GM21786 (cell line): Measurements from ENCODE around the gene TRAF7.
"Not testable (repeated sequence)": the region's sequence is repeated elsewhere in the genome, so short reads cannot be mapped to it uniquely, and the experiment has no call there.

Experiments
- ATAC-seq: cut with Tn5 transposase; IDR thresholded peaks from one replicate; pipeline ENCODE4 v1.9.1; 2021; ENCODE audit not compliant: unreplicated experiment

TRAF7 gene

DNA sequence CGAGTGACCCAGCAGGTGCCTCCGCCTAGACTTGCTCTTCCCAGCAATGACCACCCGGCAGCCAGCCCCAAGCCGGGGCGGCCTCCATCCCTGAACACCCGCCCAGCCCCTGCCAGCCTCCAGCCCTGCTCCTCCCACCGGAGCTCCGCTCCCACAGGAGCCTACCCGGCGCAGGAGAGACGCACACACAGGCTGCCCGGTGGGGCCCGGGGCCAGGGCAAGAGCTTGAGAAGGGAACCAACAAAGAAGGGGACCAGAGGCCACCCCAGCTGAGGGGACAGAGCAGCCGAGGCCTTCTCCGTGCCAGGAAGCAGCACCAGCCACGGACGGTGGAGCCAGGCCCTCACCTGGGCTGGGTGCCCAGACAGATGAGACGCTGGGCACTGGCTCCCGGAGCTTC, 33.7 kb upstream of the TRAF7 start:
- ATAC-seq = no peak

DNA sequence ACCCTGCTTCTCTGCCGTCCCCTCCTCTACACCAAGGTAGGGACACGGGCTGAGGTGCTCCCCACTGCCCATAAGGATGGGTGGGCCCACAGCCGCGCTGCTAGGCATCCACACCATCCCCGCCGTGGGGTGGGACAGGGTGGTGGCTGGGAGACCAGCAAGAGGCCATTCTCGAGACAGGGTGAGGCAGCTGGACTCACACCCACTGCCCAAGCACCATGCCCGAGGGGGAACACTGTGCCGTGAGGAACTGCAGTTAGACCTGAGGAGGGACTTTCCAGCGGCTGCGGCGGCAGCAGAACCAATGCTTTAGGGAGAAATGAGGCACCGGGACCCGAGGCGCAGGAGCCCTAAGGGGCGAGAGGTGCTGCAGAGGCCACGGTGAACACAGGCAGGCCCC, 33.2 kb upstream of the TRAF7 start:
- ATAC-seq = no peak

DNA sequence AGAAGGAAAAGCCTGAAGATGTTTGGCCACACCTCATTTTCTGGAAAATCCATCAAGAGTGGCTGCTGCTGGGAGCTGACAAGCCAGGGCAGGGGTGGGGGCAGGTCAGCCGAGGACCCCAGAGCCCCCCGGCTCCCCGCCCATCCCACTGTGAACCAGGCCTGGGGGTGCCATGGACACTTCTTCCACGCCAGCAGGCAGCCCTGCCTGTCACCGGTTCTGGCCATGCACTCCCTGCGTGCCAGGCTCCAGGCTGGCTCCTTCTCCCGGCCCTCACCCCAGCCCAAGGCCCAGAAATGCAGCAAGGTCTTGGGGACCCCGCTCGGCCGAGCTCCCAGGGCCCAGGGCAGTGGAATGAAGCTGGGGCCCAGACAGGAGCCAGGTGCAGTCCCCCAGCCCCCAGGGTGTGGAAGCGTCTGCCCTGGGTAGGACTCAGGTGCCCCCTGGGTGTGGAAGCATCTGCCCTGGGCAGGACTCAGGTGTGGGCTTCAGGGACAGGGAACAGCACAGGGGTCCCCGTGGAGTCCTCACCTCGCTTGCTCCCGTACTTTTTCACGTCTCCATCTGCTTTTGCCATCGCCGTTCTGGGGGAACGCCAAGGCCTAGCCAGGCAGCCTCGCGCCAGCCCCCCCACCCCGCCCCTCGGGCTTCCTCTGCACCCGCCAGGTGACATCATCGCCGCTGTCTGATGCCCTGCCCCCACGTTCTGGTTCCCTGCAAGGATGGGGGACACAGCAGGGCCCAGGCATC, 32.5 kb upstream of the TRAF7 start:
- ATAC-seq = not testable (repeated sequence)

DNA sequence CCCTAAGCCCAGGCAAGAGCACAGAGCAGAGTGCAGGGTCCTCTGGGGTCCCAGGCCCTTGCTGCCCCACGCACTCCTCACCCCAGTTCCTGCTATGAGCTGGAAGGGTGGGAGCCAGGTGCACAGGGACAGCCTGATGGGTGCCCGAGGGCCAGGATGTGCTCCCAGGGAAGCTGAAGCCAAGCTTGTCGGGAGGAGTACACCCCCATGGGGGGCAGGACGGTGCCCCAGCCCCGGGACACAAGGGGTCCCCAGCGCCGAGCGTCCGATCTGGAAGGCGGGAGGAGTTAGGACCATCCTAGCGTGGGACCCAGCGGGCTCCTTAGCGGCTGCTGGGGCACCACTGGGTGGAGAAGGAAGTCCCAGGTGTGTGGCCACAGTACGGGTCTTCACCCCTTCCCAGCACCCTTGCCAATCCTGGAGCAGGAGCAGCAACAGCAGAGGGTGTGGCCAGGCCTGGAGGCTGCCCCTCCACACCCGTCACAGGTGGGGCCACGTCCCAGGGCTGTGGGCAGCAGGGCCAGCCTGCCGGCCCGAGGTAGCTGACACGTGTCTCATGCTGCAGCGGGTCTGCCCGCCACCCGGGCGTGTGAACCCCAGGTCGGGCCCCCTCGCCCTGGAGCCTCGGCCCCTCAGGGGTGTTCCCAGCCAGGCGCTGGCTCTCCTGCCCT, 31.7 kb upstream of the TRAF7 start:
- not testable (repeated sequence) for ATAC-seq

DNA sequence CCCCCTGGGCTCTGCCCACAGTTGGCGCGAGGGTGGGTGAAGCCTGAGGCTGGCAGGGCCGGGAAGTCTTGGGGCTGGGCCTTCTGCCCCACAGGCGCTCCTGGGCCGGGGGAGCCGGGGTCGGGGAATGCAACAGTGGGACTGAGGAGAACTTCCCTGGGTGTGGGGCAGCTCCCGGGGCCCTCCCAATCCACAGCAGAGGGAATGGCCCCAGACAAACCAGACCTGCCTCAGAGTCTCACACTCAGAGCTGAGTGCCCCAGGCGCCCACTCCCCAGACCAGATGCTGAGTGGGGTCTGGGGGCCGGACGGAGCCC, 31.2 kb upstream of the TRAF7 start:
- not testable (repeated sequence) for ATAC-seq

DNA sequence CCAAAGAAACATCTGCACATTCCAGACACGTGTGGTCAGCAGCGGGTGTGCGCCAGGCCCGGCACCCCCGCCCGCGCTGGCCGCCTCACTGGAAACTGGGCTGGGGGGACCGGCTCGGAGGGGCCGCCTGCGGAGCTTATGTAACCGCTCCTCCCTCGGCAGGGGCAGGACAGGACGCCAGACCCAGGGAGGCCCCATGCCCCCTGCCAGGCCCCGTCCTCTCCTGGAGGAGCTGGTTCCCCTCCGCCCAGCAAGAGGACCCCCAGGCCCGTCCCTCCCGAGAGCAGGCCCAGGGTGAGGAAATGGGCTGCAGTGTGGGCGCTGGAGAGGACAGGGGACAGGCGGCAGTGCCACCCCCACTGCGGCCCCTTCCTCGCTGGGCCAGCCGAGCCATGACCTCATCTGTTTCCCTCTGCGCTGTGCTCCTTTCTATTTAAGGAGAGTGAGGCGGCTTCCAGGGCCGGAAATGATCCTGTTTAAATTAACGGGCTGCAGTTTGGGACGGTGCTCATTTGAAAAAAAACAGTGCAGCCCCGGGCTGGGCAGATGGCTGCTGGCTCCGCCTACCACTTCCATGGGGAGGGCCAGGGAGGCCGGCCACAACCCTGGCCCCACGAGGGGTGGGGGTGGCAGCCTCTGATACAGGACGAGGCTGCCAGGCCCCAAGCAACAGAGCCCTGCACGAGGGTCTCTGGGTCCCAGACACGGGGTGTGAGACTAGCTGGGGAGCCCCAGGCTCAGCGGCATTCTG, 30.7 kb upstream of the TRAF7 start:
- not testable (repeated sequence) for ATAC-seq

DNA sequence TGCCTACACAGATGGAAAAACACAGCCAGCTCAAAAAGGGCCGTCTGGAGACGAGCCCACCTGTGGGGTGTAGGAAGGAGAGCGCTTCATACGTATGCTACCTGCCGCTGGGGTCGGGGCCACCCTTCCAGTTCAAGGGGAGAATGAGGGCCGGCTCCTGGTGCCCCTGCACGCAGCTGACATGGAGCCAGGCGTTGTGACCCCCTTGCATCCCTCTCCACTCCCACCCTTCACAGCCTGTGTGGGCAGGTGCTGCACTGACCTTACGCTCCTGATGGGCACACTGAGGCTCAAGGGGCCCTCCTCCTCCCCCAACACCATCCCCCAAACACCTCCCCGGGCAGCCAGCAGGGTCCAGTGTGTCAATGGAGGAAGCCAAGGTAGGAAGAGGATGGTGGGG, 30.0 kb upstream of the TRAF7 start:
- ATAC-seq = not testable (repeated sequence)

DNA sequence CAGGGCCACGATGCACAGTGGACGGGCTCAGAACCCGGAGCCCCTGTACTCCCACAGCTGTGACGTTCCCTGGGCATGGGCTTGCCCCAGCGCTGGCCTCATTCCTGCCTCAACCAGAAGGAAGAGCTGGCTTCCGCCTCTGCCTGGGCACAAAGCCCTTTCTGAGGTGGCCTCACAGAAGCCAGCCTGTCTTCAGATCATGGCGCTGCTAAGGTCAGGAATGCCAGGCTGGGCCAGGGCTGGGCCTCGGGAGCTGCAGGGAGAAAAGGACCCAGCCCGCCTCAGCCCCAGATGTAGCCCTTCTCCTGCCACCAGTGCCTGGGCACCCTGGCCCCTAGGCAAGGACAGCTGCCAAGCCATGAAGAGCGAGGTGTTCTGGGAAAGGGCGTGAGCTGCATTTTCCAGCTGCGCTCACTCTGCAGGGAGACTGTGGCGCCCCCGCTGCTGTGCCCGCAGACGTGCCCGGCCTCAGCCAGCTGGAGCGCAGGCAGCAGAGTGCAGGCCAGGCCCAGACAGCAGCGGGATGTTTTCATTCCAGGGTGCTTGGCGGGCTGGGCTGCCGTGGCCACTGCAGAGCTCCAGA, 29.3 kb upstream of the TRAF7 start:
- not testable (repeated sequence) for ATAC-seq

DNA sequence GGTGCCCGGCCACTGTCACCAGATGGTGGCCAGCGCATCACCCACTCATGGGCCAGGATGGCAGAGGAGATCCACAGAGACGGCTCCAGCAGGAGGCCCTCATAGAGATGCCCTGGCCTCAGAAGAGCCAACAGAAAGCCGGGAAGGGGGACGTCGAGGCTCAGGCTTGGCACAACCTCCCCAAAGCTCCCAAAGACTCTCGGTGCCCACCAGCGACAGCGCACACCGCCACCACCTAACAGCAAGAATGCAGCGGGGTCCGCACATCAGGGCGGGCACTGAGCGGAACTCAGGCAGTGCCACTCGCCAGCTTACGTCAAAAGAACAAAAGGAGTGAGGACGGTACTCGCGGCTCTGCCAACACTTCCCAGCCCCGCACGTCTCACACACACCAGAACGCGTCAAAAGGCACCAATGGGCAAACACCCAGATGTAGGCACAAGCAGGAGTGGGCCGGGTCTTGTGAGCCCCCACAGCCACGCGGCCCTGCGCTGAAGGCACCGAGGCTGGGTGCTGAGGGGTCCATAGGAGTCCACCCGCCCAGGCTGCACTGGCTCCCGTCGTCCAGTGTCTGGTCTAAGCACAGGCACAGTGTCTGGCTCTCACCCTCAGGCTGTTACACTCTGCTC, 28.5 kb upstream of the TRAF7 start:
- not testable (repeated sequence) for ATAC-seq

DNA sequence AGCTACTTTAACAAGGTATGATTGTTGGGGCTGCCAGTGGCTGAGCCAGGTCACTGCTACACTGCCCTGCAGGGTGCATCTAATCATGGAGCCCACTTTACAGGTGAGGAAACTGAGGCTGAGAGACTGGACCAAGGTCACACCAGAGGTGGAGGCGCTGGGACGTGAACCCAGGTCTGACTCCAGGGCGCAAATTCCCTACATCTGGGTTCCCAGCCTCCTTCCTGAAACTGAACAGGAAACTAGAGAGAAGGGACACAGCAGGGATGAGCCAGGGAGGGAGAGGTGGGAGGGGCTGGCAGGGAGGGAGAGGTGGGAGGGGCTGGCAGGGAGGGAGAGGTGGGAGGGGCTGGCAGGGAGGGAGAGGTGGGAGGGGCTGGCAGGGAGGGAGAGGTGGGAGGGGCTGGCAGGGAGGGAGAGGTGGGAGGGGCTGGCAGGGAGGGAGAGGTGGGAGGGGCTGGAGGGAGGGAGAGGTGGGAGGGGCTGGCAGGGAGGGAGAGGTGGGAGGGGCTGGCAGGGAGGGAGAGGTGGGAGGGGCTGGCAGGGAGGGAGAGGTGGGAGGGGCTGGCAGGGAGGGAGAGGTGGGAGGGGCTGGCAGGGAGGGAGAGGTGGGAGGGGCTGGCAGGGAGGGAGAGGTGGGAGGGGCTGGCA, 27.8 kb upstream of the TRAF7 start:
- not testable (repeated sequence) for ATAC-seq

DNA sequence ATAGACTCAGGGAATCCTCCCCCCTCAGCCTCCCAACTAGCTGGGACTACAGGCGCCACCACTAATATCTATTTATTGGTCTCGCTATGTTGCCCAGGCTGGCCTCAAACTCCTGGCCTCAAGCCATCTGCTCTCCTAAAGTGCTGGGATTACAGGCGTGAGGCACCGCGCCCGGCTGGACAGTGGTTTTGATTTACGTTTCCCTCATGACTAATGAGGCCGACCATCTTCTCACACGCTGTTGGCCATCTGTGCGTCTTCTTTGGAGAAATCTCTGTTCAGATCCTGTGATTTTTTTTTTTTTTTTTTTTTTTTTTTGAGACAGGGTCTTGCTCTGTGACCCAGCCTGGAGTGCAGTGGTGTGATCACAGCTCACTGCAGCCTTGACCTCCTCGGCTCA, 26.3 kb upstream of the TRAF7 start:
- ATAC-seq = not testable (repeated sequence)

DNA sequence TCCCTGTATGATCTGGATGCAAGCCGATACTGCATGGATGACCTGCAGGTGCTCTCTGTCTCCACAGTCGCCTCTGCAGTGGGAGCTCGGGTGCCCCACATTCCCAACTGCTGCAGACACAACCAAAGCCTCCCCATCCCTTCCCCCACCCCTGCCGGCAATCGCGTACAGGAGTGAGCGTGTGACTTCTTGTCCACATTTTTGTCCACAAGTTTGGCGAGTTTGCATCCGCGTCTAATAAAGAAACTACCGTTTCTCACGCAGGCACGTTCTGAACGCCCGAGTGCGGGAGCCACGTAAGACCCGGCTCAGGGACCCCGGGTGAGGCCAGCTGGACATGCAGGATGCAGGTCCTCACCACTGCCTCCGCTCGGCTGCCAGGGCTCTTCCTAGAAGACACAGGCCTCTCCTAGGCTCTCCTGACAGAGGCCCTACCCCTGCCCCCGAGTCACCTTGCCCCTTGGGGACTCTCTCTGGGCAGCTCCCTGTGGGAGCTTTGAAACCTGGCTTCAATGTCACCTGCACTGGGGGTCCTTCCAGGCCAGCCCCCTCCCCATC, 25.6 kb upstream of the TRAF7 start:
- ATAC-seq = not testable (repeated sequence)

DNA sequence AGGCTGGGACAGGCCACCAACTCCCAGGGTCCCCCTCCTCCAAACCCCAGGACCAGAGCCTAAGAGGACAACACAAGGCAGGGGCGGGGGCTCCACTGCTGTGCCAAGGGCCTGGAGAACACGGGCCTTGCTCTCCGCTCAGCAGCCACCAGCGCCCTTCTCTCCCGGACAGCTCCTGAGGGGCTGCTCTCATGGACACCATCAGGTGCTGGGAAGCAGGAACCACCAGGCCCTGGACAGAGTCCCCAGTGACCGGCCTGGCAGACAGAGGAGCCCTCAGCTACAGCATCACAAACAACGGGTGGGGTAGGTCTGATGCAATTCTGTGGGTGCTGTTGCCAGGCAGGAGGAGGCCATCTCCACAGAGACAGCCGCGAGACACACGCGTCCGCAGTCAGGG, 21.8 kb upstream of the TRAF7 start:
- ATAC-seq = not testable (repeated sequence)

DNA sequence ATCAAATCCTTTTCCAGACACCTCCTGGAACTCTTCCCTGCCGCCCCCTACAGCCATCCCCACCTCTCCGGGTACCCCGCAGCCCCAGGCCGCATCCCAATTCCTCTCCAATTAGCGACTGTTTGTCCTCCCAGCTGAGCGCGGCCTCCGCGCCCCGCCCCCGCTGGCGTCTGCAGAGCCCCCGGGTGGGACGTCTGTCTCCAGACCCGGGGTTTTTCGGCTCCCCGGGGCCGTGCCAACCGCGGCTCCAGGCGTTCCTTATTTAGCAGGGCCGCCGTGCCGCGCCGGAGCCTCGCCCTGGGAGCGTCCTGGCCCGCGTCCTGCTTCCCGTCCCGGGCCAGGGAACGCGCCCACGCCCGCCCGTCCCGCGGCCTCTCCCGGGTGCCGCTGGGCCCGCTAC, 20.5 kb upstream of the TRAF7 start:
- ATAC-seq = not testable (repeated sequence)

DNA sequence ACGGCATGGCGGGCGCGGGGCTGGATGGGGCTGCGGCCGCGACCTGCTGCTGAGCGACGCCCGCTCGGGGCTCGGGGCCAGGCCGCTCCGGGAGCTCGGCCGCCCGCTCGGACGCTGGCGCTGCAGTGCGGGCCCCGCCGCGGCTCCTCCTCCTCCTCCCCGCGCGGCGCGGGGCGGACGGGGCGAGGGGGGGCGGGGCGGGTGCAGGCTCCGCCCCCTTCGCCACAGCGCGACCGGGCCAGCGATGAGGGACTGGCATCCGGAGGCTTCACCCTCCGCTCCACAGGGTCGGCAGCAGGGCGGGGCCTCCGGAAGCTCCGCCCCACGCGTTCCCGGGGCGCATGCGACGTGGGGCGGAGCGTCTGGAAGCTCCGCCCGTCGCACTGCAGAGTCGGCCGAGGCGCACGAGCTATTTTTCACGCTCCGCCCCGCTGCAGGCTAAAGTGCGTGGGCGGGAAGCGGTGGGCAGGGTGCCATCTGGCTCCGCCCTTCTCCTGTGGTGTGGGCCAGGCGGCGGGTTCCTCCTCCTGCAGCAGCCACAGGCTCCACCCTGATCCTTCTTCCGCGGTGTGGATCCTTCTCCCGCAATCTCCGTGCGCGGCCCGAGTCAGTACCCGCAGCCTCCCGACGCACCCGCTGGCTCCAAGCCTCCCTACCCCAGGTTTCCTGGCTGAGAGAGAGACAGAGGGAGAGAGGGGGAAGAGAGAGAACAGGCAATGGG, 19.7 kb upstream of the TRAF7 start, which contains the start of gene PKD1:
Gene PKD1 (minus strand): TSS at position 129 of the 721 bp plus-strand sequence. CDS start 209 bp downstream, outside the sequence.
- not testable (repeated sequence) for ATAC-seq

DNA sequence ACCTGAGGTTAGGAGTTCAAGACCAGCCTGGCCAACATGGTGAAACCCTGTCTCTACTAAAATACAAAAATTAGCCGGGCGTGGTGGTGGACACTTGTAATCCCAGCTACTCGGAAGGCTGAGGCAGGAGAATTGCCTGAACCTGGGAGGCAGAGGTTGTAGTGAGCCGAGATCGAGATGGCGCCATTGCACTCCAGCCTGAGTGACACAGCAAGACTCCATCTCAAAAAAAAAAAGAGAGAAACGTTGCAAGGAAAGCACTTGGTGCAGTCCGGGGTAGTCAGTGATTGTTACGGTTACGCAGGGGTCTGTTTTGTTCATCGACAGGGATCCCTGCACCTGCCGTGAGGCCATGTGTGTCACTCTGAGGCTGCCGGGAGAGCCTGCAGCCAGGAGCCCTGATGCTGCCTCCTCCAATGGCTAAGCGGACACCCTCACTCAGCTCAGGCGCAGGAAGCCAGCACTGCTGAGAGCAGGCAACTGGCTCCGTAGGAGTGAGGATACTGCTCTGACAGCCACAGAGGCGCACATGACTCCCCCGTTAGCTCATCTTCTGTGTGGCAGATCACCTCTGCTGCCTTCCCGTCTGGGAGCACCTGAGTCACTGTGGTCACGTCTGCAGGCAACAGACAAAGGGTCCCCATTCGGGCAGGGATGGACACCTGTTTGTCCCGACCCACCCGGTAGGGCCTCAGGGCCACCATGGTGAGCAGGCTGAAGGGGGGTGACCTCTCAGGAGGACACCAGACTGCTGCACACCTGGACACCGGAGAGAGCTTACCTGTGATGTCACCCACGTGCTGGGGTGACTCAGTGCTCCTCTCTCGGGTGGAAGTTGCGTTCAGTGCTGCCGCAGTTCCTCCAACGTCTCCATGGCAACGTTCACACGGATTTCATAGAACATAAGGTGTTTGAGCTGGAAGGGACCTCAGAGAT, 12.4 kb upstream of the TRAF7 start:
- no peak for ATAC-seq

DNA sequence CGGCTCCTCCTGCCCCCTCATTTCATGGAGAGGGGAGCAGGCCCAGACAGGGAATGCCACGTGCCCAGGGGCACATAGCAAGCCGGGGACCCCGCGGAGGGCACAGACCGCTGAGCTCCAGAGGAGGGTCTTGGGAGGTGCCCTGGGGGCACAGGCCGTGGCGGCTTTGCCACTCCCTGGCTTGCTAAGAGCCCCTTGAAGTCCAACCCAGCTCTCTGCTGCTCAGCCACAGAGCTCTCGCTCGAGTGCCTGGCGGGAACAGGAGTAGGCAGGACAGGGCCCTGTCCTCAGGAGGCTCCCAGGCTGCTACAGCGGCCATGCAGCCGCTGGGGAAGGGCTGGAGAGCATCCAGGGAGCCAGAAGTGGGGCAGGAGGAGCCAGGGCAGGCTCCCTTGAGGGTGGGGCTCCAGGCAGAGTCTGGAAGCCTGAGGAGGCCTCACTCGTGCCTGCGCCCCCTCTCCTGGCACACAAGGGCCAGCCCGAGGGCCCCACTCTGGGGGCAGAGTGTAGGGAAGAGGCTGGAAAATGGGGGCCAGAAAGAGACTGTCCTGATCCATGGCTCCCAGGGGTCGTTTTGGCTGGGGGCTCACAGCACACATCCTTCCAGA, 11.6 kb upstream of the TRAF7 start:
- no peak for ATAC-seq

DNA sequence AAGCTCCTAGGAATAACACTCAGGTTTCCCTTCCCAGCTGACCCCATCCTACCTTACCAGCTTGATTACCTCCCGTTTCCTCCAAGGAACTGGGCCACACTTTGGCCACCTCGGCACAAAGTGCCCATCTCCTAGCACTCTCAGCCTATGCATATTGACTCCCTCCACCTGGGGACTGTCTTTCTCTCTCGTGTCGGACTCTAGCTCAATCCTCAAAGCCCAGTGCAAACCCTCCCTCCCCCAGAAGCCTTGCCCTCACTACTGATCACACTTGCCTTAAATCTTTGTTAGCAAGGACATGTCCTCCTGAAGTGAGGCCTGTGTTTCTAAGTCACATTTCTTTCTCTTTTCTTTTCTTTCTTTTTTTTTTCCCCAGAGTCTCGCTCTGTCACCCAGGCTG, 9.7 kb upstream of the TRAF7 start:
- ATAC-seq = no peak
